HG02885 (cell line): ENCODE data around the gene XRCC1.
"Not testable (repeated sequence)": the region's sequence is repeated elsewhere in the genome, so short reads cannot be mapped to it uniquely, and the experiment has no call there.

ENCODE experiments used
- ATAC-seq: cut with Tn5 transposase; IDR thresholded peaks from one replicate; pipeline ENCODE4 v1.9.1; 2021; ENCODE audit warnings: mild to moderate bottlenecking; ENCODE audit not compliant: unreplicated experiment, poor library complexity

Gene XRCC1

DNA sequence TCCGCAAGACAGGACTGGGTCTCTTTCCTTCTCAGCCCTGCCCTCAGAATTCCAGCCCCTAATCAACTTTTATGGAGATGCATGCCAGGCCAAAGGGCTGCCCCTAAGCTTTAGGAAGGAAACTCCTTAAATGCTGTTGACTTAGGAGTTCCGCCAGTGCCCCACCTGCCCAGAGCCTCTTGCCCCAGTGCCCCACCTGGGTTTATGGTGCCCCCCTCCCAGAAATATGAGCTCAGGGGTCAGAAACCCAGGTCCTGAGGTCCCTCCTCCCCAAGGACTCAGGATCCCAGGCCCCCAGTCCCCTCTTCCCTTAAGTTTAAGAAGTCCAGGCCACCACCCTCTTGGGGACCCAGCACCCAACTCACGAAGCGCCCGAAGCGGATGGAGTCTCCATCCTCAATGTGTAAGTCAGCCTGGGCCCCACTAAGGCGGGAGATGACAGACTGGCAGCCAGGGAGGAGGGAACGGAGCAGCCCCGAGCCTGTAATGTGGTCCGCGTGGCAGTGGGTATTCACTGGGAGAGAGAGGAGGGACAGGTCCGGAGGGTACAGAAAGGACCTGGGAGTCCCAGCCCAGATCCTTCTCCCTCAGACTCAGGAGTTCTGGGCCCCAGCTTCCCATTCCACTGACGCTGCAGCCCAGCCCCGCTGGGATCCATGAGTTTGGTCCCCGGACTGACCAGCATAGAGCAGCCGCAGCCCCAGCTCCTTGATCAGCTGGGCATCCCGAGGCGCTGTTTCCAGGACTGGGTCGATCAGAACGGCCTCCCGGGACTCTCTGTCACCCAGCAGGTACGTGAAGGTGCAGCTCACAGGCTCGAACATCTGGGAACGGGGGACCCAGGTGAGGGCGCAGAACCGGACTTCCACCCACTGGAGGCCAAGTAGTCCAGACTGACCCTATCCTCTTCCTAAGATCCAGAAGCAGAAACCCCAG lies 49.2 kb downstream of the XRCC1 start:
- ATAC-seq: no peak

DNA sequence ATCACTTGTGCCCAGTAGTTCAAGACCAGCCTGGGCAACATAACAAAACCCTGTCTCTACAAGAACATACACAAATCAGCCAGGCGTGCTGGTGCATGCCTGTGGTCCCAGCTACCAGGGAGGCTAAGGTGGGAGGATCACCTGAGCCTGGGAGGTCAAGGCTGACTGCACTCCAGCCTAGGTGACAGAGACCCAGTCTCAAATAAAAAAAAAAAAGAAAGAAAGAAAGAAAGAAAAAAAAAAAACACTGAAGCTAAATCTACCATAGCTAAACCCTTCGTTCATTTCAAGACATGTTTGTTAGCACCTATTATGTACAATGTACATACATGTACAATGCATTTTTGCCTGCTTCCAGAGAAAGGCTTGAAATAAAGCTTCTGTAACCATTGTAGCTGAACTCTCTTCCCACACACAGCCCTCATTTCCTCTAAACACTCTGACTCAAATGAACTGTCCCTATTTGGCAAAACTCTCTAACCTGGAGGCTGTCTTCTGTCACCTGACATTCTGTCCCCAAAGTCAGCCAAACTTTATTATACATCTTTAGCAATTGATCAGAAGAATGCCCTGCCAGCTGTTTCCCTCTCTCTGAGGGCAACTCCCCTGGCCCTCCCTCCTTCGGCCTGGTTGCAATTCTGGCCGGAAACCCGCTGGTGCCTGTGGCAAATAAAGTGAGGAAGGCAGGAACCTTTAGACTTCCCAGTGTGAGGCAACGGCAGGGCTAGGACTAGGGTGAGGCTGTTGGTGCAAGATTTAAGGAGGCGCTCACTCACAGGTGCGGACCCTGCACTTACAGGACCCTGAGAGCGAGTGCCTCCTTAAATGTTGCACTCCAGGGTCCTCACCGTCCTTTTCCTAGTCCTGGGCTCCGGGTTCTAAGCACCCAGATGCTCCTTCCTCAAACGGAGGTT lies 50.1 kb downstream of the XRCC1 start:
- ATAC-seq: peak; percentile 43

DNA sequence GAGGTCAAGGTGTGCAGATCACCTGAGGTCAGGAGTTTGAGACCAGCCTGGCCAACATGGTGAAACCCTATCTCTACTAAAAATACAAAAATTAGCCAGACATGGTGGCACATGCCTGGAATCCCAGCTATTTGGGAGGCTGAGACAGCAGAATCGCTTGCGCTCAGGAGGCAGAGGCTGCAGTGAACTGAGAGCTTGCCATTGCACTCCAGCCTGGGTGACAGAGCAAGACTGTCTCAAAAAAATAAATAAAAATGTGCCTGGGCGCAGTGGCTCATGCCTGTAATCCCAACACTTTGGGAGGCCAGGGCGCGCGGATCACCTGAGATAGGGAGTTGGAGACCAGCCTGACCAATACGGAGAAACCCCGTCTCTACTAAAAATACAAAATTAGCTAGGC lies 51.6 kb downstream of the XRCC1 start:
- not testable (repeated sequence) for ATAC-seq

DNA sequence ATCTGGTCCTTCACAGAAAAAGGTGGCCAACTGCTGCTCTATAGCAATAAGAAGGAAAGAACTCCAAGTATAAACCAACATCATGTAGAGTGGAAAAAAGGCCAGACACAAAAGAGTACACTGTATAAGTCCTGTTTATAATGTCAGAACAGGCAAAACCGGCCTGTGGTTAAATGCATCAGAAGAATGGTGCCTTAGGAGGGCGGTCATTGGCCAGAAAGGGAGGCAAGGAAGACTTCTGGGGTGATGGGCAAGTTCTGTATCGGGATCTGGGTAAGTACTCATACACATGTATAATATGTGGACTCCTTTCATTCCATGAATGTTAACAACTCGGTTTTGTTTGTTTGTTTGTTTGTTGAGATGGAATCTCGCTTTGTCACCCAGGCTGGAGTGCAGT lies 52.4 kb downstream of the XRCC1 start:
- no peak for ATAC-seq

DNA sequence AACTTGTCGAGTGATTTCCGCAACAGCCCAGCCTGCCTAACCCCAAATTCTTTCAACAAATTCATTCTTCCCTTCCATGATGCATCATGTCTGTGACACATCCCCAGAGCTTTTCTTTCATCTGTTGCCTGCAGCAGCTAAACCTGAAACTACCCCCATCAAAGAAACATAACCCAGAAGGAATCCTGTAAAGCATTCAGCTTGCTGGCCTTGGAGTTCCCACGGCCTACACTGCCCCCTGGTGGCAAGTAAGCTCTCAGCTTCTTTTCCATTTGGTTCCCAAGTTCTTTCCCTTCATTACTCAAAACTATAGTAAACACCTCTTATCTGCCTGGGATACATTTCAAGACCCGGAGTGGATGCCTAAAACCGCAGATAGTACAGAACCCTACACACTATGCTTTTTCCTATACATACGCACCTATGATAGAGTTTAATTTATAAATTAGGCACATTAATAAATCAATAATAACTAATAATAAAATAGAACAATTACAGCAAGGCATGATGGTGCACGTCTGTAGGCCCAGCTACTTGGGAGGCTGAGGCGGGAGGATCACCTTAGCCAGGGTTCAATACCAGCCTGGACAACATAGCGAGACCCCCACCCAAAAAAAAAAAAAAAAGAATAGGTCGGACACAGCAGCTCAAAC lies 55.8 kb downstream of the XRCC1 start:
- no peak for ATAC-seq

DNA sequence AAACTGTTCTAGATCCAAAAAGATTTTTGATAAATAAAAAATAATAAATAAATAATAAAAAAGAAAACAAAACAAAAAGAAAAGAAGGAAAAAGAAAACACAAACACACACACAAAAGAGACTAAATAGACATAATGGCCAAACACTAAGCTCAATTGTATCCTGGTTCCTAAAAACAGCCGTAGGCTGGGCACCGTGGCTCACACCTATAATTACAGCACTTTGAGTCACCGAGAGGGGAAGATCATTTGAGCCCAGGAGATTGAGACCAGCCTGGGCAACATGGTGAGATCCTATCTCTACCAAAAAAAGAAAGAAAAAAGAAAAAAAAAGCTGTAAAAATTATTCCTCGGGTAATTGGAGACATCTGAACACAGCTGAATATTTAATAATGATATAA lies 57.3 kb downstream of the XRCC1 start:
- ATAC-seq: no peak

DNA sequence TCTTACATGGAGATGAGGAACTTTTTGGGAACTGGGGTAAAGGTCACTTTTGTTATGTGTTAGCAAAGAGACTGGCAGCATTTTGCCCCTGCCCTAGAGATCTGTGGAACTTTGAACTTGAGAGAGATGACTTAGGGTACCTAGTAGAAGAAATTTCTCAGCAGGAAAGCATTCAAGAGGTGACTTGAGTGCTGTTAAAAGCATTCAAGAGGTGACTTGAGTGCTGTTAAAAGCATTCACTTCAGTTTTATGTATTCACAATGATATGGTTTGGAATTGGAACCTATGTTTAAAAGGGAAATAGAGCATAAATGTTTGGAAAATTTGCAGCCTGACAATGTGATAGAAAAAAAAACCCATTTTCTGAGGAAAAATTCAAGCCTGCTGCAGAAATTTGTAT lies 62.9 kb downstream of the XRCC1 start:
- ATAC-seq: not testable (repeated sequence)

DNA sequence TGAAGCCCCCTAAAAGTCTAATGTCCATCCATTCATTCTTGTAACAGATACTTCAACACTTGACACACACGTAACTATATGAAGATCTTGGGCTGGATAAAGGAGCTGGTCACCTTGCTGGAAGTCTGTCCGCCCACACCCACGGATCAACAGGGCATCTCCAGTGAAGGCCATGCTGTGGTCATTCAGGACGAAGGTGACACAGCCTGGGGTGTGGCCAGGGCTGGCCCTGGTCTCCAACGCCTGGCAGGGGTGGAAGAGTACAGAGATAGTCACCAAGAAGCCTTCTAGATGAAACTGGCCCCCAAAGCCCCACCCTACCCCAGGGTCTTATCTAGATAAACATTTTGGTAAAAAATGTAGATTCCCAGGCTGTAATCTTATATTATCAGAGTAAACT lies 64.0 kb downstream of the XRCC1 start:
- no peak for ATAC-seq

DNA sequence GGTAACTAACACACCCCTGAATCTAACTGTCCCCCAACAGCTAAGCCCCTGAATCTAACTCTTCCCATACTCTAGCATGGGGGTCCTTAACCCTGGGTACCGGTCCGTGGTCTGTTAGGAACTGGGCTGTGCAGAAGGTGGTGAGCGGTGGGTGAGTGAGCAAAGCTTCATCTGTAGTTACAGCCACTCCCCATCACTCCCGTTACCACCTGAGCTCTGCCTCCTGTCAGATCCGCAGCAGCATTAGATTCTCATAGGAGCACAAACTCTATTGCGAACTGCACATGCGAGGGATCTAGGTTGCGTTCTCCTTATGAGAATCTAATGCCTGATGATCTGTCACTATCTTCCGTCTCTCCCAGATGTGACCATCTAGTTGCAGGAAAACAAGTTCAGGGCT lies 64.6 kb downstream of the XRCC1 start:
- no peak for ATAC-seq

DNA sequence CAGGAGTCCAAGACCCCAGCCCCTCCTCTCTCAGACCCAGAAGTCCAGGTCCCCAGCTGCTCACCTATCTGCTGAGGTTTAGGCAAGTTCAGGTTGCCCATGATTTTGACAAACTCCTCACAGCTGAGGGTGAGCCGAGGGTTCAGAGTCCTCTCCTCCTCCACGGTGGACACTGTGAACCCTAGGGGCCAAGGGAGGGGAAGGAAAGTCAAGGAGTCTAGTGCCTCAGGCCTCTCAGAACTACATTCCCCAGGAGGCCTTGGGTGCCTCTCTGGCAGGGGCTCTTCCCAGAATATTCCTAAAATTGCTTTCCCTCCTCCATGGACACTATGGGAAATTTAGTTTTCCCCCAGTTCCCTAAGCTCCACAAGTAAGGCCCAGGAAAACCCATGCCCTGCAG lies 67.4 kb downstream of the XRCC1 start:
- ATAC-seq: no peak

DNA sequence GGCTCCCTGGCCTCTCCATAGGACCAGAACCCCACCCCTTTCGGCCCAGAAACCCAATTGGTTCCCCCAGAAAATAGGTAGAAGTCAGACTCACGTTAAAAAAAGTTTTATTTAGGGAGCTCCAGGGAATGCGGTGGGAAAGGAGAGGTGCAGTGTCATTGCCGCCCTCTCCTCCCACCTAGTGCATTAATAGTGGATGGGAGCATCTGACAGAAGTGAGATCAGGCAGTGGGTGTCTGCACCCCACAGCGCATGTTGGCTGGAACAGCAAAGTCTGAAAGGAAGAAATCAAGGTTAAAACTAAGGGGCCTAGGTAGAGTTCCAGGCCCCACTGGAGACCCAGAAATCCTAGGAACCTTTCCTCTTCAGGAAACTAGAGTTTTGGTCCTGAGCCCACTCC lies 68.7 kb downstream of the XRCC1 start:
- no peak for ATAC-seq

DNA sequence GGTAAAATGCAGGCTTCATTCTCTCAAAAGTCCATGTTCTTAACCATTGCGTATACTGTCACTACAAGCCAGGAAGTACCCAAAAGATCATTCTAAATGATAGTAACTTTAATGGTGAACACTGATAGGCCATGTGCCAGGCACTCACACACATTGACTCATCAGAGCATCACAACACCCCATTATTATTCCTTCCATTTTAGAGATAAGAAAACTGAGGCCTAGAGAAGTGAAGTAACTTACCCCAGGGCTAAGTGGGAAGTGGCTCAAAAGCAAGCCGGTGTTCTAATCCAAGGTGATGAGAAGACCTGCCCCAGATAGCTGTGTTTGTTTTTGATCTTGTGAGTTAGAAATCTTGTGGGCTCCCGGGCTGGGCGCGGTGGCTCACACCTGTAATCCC lies 69.4 kb downstream of the XRCC1 start:
- ATAC-seq: no peak

DNA sequence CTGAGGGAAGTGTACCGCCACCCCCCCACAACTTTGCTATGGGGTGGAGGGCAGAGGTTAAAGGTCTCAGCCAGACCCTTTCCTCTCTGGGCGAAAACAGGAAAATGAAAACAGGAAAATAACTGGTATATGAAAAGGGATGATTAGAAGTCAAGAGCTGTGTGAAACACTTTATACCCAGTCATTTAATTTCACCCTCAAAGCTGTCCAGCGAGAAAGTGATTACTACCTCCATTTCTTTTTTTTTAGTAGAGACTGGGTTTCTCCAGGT lies 70.2 kb downstream of the XRCC1 start:
- no peak for ATAC-seq

DNA sequence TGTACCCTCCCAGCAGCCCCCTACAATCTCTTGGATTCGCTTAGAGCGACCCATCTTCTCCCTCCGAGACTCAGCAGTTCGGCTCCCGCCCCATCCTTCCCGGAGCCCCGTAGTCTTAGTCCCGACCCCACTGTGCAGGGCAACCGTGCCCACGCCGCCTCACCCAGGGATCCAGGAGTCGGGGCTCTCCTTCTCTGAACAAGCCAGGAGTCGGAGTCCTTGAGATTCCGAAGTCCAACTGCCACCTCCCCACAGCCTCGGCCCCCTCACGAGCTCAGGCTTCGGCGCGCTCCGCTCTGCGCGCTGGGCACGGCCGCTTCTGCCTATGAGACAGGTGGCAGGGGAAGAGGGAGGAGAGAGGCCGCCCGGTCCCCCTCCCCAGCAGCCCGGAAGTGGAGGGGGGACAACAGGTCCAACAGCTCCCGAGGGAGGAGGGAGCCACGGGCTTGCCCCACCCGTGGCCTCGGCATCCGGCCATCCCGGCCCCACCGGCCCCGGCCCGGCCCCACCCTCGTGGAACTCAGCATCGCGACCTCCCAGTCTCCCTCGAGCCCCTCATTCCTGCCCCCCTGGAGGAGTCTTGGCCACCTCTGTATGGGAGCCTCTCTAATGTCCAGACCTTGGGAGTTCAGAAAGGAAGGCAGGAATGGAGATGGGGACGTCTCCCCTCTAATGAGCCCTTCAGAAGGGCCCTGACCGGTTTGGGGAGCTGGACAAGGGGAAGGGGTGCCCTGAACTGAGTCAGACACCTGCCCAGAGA lies 70.7 kb downstream of the XRCC1 start, which contains the start of gene PHLDB3:
TSS of gene PHLDB3 (minus strand) at position 321 of the 760 bp plus-strand sequence. CDS start 628 bp downstream, outside the sequence.
- ATAC-seq: peak; percentile 14

DNA sequence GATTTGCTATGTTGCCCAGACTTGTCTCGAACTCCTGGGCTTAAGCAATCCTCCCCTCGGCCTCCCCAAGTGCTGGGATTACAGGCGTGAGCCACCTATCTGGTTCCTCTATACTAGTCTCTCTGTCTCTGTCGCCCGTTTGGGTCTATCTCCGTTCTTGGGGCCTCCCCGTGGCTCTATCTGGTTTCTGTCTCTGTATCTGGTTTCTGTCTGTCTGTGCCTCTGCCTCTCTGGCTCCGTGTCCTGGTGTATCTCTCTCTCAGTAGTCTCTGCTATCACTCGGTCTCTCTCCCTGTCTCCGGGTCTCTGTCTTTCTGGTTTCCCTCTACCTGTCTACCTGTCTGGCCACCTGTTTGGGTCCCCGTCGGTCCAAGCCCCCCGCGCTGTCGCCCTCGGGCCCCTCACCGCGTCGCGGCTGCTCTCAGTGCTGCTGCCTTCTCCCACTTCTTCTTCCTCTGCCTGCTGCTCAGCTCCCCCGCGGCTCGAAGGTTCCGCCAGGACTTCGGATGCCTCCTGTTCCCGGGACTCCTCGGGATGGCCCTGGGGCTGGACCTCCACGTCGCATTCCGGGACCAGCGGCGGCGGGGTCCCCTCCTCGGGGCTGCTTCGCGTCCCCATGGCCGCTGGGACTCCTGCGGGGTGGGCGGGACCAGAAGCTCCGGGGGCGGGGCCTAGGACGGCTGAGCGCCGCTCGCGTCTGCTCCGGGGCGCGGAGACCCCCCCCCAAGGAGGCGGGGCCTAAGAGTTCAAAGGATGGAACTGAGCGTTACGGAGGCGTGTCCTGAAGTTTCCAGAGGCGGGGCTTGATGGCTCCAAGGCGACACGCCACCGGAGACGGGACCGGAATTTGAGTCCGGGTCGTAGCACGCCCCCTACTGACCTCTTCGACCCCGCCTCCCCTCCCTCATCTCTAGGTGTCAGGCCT lies 71.6 kb downstream of the XRCC1 start:
- ATAC-seq: peak; percentile 92

DNA sequence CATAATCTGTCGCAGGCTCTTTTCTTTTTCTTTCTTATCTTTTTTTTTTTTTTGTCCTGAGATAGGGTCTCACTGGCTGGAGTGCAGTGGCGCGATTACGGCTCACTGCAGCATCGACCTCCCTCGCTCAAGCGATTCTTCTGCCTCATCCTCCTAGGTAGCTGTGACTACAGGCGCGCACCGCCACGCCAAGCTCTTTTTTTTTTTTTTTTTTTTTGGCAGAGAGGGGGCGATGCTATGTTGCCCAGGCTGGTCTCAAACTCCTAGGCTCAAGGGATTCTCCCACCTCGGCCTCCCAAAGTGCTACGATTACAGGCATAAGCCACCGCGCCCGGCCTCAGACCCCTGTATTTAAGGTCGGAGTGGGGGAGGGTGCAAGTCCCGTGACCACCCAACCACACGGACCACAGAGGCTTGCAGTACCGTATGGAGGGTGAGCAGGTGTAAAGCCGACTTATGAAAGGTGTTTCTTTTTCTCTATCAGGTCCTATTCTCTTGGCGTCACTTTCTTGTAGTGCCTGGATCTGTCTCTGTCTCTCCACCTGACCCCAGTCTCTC lies 72.8 kb downstream of the XRCC1 start:
- no peak for ATAC-seq

DNA sequence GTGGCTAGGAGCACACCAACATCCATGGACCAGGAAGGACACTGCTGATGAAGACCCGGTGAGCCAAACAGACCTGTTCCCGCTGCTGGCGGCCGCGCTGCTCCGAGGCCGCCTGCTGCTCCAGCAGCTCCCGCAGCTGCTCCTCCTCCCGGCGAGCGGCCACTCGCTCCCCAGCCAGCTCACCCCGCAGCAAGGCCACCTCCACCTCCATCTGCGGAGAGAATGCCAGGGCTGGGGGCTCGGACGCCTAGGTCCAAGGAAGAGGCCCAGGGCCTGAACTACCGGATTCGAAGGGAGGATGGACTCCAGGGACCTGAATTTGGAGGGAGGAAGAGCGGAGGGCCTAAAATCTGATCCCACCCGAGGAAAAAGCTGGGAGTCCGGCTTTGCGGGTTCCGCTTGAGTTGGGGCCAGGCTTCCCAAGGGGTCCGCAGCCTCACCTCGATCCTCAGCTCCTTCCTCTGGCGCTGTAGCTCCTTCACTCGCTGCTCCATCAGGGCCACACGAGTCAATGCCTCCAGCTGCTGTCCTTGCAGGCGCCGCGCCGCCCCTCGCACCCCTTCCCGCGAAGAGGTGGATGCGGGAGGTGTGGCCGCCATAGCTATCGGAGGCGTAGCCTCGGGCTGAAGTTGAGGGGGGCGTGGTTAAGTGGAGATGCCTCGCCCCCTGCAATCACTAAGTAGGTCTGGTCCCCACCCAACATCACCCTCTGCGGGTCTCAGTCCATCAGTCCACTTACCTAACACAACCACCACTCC lies 73.5 kb downstream of the XRCC1 start:
- ATAC-seq: no peak

DNA sequence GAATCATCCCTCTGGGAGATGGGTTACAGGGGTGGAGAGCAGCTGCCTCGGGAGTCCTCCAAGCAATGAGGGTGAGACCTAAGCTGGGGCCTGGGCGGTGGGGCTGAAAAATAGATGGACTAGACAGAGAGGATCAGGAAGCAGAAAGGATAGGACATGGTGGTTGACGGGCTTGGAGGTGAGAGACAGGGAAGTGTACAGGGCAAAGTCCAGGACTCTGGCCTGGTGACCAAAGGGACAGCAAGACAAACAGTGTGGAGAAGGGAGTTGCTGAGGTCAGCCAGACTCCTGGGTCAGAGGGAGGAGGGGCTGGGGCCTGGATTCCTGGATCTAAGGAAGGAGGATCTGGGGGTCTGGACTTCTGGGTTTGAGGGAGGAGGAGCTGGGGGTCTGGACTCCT lies 76.3 kb downstream of the XRCC1 start:
- no peak for ATAC-seq
